Measurements from ENCODE around the gene MMP15.

Gene MMP15

GRCh38 chr16:58031016-58031800, 5.7 kb downstream of the MMP15 start:
- TF ChIP-seq CTCF (IDR thresholded peaks at IDR 0.05; ENCODE audit: borderline replicate concordance, insufficient read depth, low read depth, low read length), result no peak
- H3K4me3 ChIP-seq (ENCODE audit: low read depth, low read length), result no peak overlapping the region

- no peak for TF ChIP-seq CTCF (IDR thresholded peaks at IDR 0.05; ENCODE audit: borderline replicate concordance, insufficient read depth, low read depth, low read length)
- H3K4me3 ChIP-seq (ENCODE audit: low read depth, low read length), result no peak overlapping the region
Observed at GRCh38 chr16:58032710-58033293, 7.2 kb downstream of the MMP15 start.

GRCh38 chr16:58034128-58034685, 8.7 kb downstream of the MMP15 start:
- no peak overlapping the region for H3K4me3 ChIP-seq (ENCODE audit: low read depth, low read length)
- TF ChIP-seq CTCF (IDR thresholded peaks at IDR 0.05; ENCODE audit: borderline replicate concordance, insufficient read depth, low read depth, low read length), result no peak

- TF ChIP-seq CTCF (IDR thresholded peaks at IDR 0.05; ENCODE audit: borderline replicate concordance, insufficient read depth, low read depth, low read length), result no peak
- H3K4me3 ChIP-seq (ENCODE audit: low read depth, low read length), result no peak overlapping the region
Observed at GRCh38 chr16:58034774-58035173, 9.2 kb downstream of the MMP15 start.

GRCh38 chr16:58035356-58036170, 10.0 kb downstream of the MMP15 start:
- H3K4me3 ChIP-seq (ENCODE audit: low read depth, low read length), result no peak overlapping the region
- TF ChIP-seq CTCF (IDR thresholded peaks at IDR 0.05; ENCODE audit: borderline replicate concordance, insufficient read depth, low read depth, low read length), result no peak

- no peak for TF ChIP-seq CTCF (IDR thresholded peaks at IDR 0.05; ENCODE audit: borderline replicate concordance, insufficient read depth, low read depth, low read length)
- no peak overlapping the region for H3K4me3 ChIP-seq (ENCODE audit: low read depth, low read length)
Observed at GRCh38 chr16:58036943-58037342, 11.4 kb downstream of the MMP15 start.
